Amygdala (tissue), 56 donors: ENCODE results near the gene SETD4.
"Not testable (repeated sequence)": the region's sequence is repeated elsewhere in the genome, so short reads cannot be mapped to it uniquely, and the experiment has no call there.

Experiments
- DNase-seq, 56 donors: peaks; one replicate each; lab custom pipeline; 2025; lab: John Stamatoyannopoulos, UW

SETD4 gene, protein sequence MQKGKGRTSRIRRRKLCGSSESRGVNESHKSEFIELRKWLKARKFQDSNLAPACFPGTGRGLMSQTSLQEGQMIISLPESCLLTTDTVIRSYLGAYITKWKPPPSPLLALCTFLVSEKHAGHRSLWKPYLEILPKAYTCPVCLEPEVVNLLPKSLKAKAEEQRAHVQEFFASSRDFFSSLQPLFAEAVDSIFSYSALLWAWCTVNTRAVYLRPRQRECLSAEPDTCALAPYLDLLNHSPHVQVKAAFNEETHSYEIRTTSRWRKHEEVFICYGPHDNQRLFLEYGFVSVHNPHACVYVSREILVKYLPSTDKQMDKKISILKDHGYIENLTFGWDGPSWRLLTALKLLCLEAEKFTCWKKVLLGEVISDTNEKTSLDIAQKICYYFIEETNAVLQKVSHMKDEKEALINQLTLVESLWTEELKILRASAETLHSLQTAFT

GRCh38 chr21:36060159-36060921 is at the start of gene SETD4:
Gene SETD4, minus strand, starts transcription at chr21:36060526. Its CDS starts 1,638 bp downstream, at chr21:36058888.
- DNase-seq: peak; percentile 51 to 98 (median 91)

- no peak for DNase-seq
These were observed 49.5 kb upstream of the SETD4 start for GRCh38 chr21:36109868-36110267.

GRCh38 chr21:36105327-36105842 is 45.1 kb upstream of the SETD4 start:
- peak in 1 of 56 donors; percentile 62 for DNase-seq

DNA sequence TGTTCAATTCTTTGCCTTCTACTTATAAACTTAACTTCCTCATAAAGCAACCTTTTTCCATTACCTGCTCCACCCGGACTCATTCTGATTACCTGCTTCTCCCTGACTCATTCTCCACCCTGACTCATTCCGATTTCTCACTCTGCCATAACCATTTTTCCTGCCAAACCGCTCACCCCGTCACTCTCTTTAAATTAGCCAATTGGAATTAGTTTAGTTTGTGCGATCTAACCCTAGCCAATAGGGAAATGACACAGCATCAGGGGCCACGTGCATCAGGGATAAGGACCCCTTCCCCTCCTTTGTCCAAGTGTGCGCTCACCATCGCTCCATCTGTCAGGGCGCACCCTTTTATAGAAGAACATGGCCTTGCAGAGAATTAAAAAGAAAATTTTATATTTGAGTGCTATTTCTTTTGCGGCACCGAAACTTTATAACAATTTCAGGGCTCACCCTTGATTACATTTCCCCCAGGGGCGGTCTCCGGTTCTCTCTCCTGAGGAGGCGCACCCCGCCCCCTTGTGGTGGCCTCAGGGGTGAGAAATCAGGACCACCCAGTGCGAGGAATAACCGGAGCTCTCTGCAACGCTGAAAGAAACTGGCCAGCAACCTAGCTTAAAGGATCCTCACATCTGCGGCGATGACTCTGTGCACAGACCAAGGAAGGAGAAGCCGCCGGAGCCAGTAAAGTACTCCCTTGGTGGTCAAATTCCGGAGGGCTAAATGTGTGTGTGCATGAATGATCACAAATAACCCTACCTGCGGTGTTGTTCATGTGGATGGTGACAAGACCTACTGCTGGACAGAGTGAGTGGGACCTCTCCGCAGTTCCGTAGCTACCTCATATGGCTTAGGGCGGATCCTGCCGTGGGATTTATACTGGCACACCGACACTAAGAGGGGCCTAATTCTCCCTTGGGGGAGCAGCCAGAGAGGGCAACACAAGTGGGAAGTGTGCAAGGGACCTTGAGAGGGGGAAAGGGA is 44.3 kb upstream of the SETD4 start:
- peak in 54 of 56 donors; percentile 13 to 84 (median 63) for DNase-seq

GRCh38 chr21:36103434-36103833 is 43.1 kb upstream of the SETD4 start:
- no peak for DNase-seq

GRCh38 chr21:36100971-36101641 is 40.8 kb upstream of the SETD4 start:
- no peak for DNase-seq

DNA sequence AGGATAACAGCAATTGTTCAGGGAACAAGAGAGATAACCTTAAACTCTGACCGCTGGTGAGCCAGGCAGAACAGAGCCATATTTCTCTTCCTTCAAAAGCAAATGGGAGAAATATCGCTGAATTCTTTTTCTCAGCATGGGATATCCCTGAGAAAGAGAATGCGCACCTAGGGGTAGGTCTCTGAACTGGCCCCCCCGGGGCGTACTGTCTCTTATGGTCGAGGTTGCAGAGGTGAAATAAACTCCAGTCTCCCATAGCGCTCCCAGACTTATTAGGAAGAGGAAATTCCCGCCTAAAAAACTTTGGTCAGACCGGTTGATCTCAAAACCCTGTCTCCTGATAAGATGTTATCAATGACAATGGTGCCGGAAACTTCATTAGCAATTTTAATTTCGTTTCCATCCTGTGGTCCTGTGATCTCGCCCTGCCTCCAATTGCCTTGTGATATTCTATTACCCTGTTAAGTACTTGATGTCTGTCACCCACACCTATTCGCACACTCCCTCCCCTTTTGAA is 39.4 kb upstream of the SETD4 start:
- not testable (repeated sequence) for DNase-seq

GRCh38 chr21:36099000-36099399 is 38.7 kb upstream of the SETD4 start:
- DNase-seq: no peak

DNA sequence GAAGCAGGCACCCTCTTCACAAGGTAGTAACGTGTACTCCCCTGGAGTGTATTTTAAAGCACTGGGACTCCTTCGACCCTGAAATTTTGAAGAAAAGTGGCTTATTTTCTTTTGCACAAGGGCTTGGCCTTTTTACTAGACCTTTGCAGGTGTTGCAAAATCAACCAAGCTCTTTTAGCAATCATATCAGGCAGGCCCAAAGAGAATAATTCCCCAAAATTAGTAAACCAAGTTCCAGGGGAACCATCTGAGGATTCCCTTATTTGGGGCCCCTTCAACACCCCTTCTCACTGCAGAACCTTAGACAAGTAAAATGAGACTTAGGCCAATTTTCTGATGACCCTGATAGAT is 37.8 kb upstream of the SETD4 start:
- DNase-seq: no peak

GRCh38 chr21:36097427-36098181 is 37.3 kb upstream of the SETD4 start:
- no peak for DNase-seq

DNA sequence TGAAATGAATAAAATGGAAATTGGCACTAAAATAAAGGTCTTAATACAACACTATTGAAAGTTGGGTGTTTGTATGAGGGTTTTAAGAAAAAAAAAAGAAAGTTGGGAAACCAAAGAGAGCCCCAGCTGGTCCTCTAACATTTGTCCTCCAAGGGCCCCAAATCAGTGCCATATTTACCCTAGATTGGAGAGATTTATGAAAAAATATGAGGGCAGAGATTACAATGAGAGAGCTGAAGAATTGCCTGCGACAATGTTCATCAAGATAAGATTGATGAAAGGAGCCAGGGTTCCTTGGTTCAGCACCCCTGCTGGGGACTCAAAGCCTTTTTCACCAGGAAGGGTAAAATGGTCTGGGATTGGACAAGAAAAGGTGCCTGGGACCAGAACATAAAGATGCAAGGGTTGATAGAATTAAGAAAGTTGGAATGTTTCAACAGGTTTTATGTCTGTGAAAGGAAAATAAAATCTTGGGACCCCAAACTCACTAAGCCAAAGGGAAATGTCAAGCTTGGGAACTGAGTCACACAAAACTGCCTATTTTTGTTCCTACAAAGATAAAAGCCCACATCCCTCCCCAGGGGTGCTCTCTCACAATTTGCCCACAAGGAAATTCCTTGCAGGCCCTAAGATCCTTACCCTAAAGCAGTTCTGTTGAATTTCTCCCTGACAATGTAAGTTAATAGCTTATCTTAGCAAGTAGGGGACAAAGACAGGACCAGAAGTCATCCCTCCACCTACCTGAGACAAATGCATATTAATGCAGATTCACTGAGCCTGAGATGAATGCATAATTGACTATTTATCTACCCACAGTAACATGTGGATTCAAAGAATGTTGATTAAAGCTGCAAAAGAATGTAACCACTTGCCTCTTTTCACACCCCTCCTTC is 36.3 kb upstream of the SETD4 start:
- no peak for DNase-seq

DNA sequence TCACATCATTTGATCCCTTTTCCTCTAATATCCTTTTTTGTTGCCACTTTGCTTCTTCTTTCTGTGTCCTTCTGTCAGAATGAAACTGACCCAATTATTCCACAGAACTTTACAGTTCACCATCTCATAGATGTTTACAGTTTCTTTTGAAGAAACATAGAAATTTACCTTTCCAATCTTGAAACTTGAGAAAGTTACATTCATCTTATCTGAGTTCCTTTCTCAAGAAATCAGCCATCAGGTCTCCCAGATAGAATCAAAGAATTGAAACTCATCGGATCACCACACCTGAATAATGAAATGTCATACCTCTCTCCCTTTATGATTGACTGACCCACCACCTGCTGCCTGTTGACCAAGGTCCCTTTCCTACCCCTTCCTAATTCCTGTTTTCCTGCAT is 33.2 kb upstream of the SETD4 start:
- DNase-seq: no peak

DNA sequence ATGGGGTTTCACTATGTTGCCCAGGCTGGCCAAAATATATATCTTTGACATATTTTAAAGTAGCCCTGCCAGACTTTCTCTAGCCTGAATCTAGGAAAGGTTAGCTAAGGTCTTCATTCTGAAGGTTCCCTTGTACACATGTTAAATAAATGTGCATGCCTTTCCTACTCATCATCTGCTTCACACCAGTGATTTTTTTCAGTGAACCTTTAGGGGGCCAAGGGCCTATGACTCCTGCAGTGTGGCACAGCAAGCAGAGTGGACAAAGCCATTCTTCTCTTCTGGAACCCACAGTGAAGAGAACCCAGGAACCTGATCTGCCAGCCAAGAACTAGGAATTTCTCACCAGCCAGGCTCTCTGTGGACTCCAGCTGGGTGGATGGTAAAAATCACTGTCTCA is 32.4 kb upstream of the SETD4 start:
- DNase-seq: no peak

GRCh38 chr21:36089946-36090345 is 29.6 kb upstream of the SETD4 start:
- no peak for DNase-seq

DNA sequence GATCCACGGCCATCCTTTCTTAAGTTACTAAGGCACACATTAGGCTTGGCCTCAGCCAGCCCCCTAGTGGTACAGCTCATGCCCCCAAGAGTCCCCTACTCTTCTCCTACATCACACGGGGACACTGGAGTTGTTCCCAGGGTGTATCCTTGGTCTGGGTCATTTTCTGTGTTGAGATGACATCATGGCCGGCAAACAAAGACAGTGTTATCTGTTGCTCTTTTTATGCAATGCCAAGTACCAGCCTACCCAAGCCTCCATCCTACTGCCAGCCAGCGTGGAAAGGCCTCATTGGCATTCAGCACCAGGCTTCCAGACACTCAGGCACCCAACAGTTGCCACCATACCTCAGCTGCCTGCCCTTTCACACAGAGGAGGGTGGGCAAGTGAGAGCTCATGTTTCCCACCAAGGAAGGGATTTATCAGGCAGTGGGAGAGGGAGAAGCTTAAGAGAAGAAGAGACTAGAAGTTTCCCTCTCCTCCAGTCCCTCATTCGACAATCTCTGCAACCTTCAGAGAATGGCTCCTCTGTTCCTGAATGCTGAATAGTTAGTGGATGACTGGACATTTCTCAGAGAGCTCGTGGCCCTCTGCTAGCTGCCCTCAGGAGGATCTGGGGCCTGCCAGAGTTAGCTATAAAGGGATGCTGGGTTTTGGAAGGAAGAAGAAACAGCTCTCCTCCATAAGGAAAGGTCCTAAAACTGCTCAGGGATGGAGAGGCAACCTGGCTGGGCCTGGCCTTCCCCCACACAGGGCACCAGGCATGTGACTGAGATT is 27.2 kb upstream of the SETD4 start:
- peak in 55 of 56 donors; percentile 22 to 95 (median 83) for DNase-seq

GRCh38 chr21:36082237-36082664 is 21.9 kb upstream of the SETD4 start:
- no peak for DNase-seq

- DNase-seq: peak in 11 of 56 donors; percentile 5 to 50 (median 15)
These were observed 20.1 kb upstream of the SETD4 start for GRCh38 chr21:36080386-36080785.
